SJSA1 (cell line): ENCODE data around the gene HERPUD1. TPM values are rescaled to one million over a fixed set of nuclear protein-coding genes. Genes with fewer than 3 reads are reported as not detected.
"Not testable (repeated sequence)": the region's sequence is repeated elsewhere in the genome, so short reads cannot be mapped to it uniquely, and the experiment has no call there.

Experiments used
- DNase-seq, 2 experiments: peaks; one replicate each; pipeline ENCODE4 v3.0.0-alpha.2; 2015 to 2020; ENCODE audit warnings: low spot score in 2 of 2, low read depth in 1 of 2
- H3K27ac ChIP-seq: fragments of 250-450 bp; sonication (Bioruptor Pico); 2 replicates; pipeline ENCODE4 v1.5.1; 2020; ENCODE audit warnings: mild to moderate bottlenecking, moderate library complexity
- H3K27me3 ChIP-seq: fragments of 250-450 bp; sonication (Bioruptor Pico); replicated peaks from 2 replicates; pipeline ENCODE4 v1.5.1; 2020; ENCODE audit warnings: mild to moderate bottlenecking, moderate library complexity
- H3K36me3 ChIP-seq: fragments of 250-450 bp; sonication (Bioruptor Pico); 2 replicates; pipeline ENCODE4 v1.5.1; 2020; ENCODE audit warnings: mild to moderate bottlenecking
- H3K4me1 ChIP-seq: fragments of 250-450 bp; sonication (Bioruptor Pico); replicated peaks from 2 replicates; pipeline ENCODE4 v1.6.1; 2021; ENCODE audit warnings: mild to moderate bottlenecking
- H3K4me3 ChIP-seq: fragments of 250-450 bp; sonication (Bioruptor Pico); 2 replicates; pipeline ENCODE4 v1.5.1; 2020; ENCODE audit warnings: mild to moderate bottlenecking
- H3K9me3 ChIP-seq: fragments of 250-450 bp; sonication (Bioruptor Pico); replicated peaks from 2 replicates; pipeline ENCODE4 v1.5.1; 2020; ENCODE audit warnings: mild to moderate bottlenecking
- total RNA-seq: library from RNA; depleted of rRNA; stranded (reverse); fragments of >200 nt; shearing (Covaris generic); gene quantifications from 2 replicates; pipeline ENCODE4 v1.2.3, GENCODE V29; 2014; rRNA removed

Gene HERPUD1, protein sequence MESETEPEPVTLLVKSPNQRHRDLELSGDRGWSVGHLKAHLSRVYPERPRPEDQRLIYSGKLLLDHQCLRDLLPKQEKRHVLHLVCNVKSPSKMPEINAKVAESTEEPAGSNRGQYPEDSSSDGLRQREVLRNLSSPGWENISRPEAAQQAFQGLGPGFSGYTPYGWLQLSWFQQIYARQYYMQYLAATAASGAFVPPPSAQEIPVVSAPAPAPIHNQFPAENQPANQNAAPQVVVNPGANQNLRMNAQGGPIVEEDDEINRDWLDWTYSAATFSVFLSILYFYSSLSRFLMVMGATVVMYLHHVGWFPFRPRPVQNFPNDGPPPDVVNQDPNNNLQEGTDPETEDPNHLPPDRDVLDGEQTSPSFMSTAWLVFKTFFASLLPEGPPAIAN
- total RNA-seq = 14.0 and 42.4 TPM in 2 replicates

DNA sequence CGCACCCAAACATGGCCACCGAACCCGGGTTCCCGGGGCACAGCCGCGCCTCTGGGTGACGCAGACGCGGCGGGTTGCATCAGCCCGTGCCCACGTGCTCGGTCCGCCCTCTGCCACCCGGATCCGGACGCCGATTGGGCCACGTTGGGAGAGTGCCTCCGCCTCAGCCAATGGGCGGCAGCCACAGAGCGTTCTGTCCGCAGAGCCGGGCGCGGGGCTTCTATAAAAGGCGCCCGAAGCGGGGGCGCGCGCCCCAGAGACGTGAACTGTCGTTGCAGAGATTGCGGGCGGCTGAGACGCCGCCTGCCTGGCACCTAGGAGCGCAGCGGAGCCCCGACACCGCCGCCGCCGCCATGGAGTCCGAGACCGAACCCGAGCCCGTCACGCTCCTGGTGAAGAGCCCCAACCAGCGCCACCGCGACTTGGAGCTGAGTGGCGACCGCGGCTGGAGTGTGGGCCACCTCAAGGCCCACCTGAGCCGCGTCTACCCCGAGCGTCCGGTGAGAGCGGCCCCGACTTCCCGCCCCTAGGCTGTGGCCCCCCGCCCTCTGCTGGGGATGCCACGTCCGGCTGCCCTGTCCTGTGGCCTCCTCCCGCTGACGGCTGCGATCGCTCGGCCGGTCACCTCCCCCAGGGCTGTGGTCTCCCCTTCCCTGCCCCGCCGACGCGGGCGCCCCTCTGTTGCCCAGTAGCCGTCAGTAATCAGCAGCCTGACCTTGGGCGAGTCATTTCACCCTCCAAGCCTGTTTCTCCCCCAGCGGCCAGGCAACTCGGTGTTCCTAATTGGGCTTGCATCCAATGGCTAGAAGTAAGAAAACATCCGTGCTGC lies at the start of gene HERPUD1:
Gene HERPUD1 (plus strand): TSS at position 251 of the 829 bp plus-strand sequence. CDS start 103 bp downstream, at position 354.
- DNase-seq = peak; percentile 95 to 99

DNA sequence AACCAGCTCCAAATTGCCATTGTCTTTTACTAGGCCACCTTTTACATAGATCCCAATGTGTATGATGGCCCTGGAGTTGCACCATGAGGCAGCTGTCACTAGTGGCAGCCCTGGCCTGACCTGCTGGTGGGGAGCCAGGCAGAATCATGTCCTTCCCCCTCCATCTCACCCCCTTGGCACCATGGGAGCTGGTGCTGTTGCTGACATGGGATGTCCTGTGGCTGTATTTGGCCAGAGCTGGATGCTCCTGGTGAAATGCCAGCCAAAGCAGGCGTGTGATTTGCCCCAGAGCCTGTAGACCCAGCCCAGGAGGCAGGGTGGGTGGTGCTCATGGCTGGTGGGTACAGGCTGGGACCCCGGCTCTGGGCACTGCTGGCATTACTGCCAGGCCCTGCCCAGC lies 48.4 kb upstream of the HERPUD1 start:
- DNase-seq = no peak
- Histone ChIP-seq H3K4me1 (no peaks in the 10 kb centered on the region), H3K9me3 (no peaks in the 10 kb centered on the region), H3K4me3 (no peak overlapping the region), H3K27ac (no peak overlapping the region), H3K36me3 (no peaks in the 10 kb centered on the region), H3K27me3 (no peaks in the 10 kb centered on the region)

More for the DNA sequence above, at the start of gene HERPUD1:
- Histone ChIP-seq H3K9me3 (no peaks in the 10 kb centered on the region), H3K27ac (peak within 1 kb of the TSS; percentile 90), H3K4me1 (peaks cover 18% of the 10 kb centered on the region), H3K4me3 (peak within 1 kb of the TSS; percentile 87), H3K36me3 (peaks cover 47% of the 10 kb centered on the region), H3K27me3 (no peaks in the 10 kb centered on the region)

DNA sequence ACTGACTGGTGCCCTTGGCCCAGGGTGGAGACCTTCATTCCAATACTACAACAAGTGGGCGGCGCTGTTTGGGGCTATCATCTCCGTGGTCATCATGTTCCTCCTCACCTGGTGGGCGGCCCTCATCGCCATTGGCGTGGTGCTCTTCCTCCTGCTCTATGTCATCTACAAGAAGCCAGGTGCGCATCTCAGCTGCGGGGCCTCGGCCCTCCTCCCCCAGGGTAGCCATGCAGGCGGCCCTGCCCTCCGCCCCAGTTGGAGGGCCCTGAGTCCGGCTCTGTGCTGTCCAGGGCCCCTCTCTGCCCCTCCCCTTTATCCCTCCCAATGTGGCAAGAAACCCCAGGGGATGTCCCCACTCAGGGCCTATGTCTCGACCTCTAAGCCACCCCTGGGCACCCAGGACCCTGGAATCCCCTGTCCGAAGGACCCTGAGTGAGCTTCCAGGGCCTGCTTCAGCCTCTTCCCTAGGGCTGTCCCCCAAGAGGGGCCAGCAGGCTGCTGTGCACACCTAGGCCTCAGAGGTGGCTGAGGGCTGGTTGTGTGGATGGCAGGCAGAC lies 47.8 kb upstream of the HERPUD1 start:
- Histone ChIP-seq H3K27ac (no peak overlapping the region), H3K27me3 (no peaks in the 10 kb centered on the region), H3K9me3 (no peaks in the 10 kb centered on the region), H3K36me3 (no peaks in the 10 kb centered on the region), H3K4me1 (no peaks in the 10 kb centered on the region), H3K4me3 (no peak overlapping the region)
- no peak for DNase-seq

DNA sequence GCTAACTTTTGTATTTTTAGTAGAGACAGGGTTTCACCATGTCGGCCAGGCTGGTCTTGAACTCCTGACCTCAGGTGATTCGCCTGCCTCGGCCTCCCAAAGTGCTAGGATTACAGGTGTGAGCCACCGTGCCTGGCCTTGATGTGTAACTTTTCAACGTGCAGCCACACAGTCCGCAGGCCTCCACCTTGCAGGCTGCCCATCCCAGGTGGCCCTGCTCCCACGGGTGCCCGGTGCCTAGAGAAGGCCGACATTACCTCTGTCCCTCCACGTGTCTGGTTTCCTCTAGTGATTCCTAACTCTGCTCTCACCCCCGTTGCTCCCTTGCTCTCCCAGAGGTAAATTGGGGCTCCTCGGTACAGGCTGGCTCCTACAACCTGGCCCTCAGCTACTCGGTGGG lies 47.0 kb upstream of the HERPUD1 start:
- not testable (repeated sequence) for H3K4me3 ChIP-seq, DNase-seq, H3K4me1 ChIP-seq, H3K9me3 ChIP-seq, H3K27me3 ChIP-seq, H3K27ac ChIP-seq, H3K36me3 ChIP-seq

DNA sequence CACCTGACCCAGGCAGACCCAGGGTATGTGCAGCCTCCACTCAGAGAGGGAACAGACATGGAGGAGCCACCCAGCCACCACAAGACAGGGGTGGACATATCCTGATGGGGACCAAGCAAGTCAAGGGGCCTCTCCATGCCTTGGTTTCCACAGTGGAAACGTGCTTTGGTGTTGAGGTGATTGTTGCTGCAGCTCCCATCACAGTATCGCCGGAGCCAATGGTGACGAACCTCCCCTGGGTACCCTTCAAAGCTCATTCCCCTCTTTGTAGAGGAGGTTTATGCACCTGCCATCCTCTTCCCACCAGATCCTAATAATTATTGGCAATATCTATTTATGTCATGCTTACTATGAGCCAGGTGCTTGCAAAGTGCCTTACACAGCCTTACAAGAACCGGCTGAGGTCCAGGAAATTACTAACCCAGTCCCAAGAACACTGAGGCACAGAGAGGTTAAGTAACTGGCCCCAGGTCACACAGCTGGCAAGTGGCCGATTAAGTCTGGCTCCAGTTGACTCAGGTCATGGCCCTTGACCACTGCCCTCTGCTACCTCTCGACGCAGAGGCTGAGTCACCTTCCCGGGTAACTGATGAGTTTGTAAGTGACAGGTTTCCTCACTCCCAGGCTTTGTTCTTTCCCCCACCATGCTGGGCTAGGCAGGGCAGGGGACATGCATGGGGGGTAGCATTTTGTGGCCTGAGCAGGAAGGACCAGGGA lies 46.3 kb upstream of the HERPUD1 start:
- no peak for DNase-seq
- Histone ChIP-seq H3K27ac (no peak overlapping the region), H3K9me3 (no peaks in the 10 kb centered on the region), H3K27me3 (no peaks in the 10 kb centered on the region), H3K4me1 (no peaks in the 10 kb centered on the region), H3K36me3 (no peaks in the 10 kb centered on the region), H3K4me3 (no peak overlapping the region)

DNA sequence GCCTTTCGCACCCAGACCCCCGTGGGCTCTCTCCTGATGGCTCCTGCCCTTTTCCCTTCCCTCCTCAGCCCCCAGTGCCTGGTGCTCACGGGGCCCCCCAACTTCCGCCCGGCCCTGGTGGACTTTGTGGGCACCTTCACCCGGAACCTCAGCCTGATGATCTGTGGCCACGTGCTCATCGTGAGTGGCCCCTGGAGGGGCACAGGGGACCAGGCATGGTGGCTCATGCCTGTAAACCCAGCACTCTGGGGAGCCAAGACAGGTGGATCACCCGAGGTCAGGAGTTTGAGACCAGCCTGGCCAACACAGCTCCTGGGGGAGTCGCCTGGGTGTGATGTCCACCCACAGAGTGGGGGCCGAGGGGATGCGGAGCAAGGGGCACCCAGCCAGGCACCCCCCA lies 45.6 kb upstream of the HERPUD1 start:
- no peak for DNase-seq
- Histone ChIP-seq H3K4me1 (no peaks in the 10 kb centered on the region), H3K27ac (no peak overlapping the region), H3K4me3 (no peak overlapping the region), H3K9me3 (no peaks in the 10 kb centered on the region), H3K36me3 (no peaks in the 10 kb centered on the region), H3K27me3 (no peaks in the 10 kb centered on the region)

DNA sequence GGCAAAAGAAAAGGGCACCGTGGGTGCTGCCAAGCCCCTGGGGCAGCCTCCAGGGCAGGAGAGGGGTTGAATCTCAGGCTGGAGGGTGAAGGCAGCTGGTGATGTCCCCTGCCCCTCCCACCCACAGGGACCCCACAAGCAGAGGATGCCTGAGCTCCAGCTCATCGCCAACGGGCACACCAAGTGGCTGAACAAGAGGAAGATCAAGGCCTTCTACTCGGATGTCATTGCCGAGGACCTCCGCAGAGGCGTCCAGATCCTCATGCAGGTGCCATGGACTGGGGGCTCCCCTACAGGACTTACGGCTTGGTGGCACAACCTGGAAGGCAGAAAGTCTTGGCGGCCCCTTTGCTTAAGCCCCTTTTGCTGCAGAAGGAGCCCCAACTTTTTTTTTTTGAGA lies 45.1 kb upstream of the HERPUD1 start:
- H3K27me3 ChIP-seq = no peaks in the 10 kb centered on the region
- no peak for DNase-seq
- H3K4me3 ChIP-seq = no peak overlapping the region

DNA sequence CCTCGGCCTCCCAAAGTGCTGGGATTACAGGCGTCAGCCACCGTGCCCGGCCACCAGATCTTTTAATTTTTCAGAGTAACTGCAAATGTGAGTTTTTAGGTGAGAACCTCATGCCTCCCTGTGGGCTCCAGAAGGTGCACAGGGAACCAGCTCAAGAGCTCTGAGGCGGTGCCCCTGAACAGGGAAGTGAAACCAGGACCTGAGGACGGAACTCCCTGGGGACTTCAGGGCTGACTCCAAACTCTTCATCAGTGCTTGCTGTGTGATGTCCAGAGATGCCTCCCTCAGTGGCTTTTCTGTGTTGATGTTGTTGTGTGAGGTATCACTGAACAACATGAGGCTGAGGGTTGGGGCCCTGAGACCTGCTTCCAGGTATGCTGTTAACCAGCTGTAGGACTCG lies 43.1 kb upstream of the HERPUD1 start:
- Histone ChIP-seq H3K4me3 (no peak overlapping the region), H3K4me1 (no peaks in the 10 kb centered on the region), H3K27me3 (no peaks in the 10 kb centered on the region), H3K9me3 (no peaks in the 10 kb centered on the region), H3K27ac (no peak overlapping the region), H3K36me3 (no peaks in the 10 kb centered on the region)
- no peak for DNase-seq

More for the DNA sequence above, 45.1 kb upstream of the HERPUD1 start:
- no peaks in the 10 kb centered on the region for H3K9me3 ChIP-seq
- H3K36me3 ChIP-seq = no peaks in the 10 kb centered on the region
- no peak overlapping the region for H3K27ac ChIP-seq
- no peaks in the 10 kb centered on the region for H3K4me1 ChIP-seq

DNA sequence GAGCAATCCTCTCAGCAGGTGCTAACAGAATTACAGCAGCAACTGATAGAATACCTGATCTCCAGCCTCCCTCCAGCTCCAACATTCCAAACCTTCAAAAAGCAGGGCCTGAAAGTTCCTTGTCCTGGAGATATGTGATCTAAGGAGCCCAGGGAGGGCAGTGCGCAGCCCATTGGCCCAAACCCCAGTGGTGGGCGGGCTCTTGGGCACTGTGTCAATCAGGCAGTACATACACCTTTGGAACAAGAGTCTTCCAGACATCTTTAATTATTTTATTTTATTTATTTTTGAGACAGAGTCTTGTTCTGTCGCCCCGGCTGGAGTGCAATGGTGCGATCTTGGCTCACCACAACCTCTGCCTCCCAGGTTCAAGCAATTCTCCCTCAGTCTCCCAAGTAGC lies 42.7 kb upstream of the HERPUD1 start:
- no peak for DNase-seq
- H3K36me3 ChIP-seq = no peaks in the 10 kb centered on the region
- no peaks in the 10 kb centered on the region for H3K27me3 ChIP-seq
- no peaks in the 10 kb centered on the region for H3K9me3 ChIP-seq
- no peak overlapping the region for H3K4me3 ChIP-seq
- no peak overlapping the region for H3K27ac ChIP-seq
- H3K4me1 ChIP-seq = no peaks in the 10 kb centered on the region

DNA sequence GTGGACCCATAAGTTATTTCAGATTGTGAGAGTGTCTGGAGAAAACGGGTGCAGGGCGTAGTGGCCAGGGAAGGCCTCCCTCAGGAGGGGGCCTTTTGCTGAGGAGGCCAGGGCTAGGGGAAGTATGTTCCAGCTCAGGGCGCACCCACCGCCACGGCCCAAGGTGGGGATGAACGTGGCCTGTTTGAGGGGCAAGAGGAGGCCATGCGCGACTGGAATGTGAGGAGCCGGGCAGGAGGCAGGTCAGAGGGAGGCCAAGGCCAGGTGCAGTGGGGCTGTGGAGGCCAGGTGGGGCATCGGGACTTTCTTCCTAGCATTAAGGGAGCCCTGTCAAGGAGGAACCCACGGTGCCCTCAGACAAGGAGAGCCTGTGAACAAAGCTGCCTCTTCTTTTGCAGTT lies 40.3 kb upstream of the HERPUD1 start:
- H3K9me3 ChIP-seq = no peaks in the 10 kb centered on the region
- no peak overlapping the region for H3K27ac ChIP-seq
- no peak overlapping the region for H3K4me3 ChIP-seq
- H3K27me3 ChIP-seq = no peaks in the 10 kb centered on the region
- no peaks in the 10 kb centered on the region for H3K36me3 ChIP-seq
- H3K4me1 ChIP-seq = no peaks in the 10 kb centered on the region
- no peak for DNase-seq

DNA sequence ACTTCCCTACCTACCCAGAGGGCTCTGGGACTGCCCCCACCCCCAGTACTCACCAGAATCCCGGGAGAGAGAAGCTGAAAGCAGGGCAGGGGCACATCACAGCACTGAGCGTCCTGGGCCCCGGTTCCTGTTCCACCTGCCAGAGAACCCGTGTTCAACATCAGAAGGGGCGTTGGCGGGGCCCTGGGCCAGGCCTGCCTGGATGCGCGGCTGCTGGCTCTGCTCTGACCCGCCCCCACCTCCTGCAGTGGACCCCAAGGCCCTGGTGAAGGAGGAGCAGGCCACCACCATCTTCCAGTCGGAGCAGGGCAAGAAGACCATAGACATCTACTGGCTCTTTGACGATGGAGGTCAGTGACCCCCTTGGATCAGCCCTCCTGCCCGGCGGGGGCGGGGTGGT lies 39.2 kb upstream of the HERPUD1 start:
- no peak overlapping the region for H3K4me3 ChIP-seq
- H3K27ac ChIP-seq = no peak overlapping the region
- H3K9me3 ChIP-seq = no peaks in the 10 kb centered on the region
- H3K27me3 ChIP-seq = no peaks in the 10 kb centered on the region
- H3K36me3 ChIP-seq = no peaks in the 10 kb centered on the region
- no peak for DNase-seq
- no peaks in the 10 kb centered on the region for H3K4me1 ChIP-seq

DNA sequence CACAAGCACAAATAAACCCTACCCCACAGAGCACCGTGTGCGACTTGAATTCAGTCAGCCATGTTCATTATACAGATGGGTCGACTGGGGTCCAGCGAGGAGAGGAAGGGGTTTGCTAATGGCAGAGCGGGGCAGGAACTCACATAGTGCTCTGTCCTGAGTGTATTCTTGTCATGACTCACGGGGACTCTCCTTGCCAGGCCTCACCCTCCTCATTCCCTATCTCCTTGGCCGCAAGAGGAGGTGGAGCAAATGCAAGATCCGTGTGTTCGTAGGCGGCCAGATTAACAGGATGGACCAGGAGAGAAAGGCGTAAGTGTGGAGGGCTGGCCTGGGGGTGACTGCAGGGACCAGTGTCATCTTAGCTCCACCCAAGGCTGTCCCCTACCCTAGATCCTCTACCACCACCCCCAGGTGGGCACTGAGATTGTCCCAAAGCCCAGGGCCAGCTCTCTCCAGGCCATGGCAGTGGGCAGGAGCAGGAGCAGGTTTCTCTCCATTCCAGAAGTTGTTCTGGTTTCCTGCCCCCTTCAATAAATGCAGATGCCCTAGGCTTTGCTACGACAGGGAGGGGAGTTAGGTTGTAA lies 37.5 kb upstream of the HERPUD1 start:
- no peaks in the 10 kb centered on the region for H3K4me1 ChIP-seq
- no peak for DNase-seq
- H3K9me3 ChIP-seq = no peaks in the 10 kb centered on the region
- no peaks in the 10 kb centered on the region for H3K36me3 ChIP-seq
- H3K4me3 ChIP-seq = no peak overlapping the region
- H3K27ac ChIP-seq = no peak overlapping the region
- no peaks in the 10 kb centered on the region for H3K27me3 ChIP-seq

DNA sequence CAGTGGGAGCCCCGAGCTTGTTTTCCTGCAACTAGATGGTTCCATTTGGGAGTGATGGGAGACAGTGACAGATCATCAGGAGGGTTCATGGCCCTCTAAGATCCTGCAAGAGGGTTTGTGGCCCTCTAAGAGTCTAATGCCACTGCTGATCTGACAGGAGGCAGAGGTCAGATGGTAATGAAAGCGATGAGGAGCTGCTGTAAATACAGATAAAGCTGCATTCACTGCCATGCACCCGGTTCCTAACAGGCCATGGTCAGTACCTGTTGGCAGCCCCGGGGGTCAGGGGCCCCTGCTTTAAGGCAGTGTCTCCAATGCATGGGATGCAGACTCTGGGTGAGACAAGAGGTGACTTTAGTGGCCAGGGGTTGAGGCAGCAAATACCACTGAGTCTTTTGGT lies 36.1 kb upstream of the HERPUD1 start:
- DNase-seq = no peak
- Histone ChIP-seq H3K9me3 (no peaks in the 10 kb centered on the region), H3K4me3 (no peak overlapping the region), H3K4me1 (no peaks in the 10 kb centered on the region), H3K27me3 (no peaks in the 10 kb centered on the region), H3K36me3 (no peaks in the 10 kb centered on the region), H3K27ac (no peak overlapping the region)
